ENCODE results near the gene MYO5B.
A peak's percentile ranks its signal among the peaks of the same experiment; 100 is the strongest.

Gene MYO5B

GRCh38 chr18:49875155-49875554 lies 319.8 kb downstream of the MYO5B start:
- DNase-seq: no peak

- DNase-seq: no peak
These were observed 320.7 kb downstream of the MYO5B start for GRCh38 chr18:49874238-49874637.

GRCh38 chr18:49869354-49869753 lies 325.6 kb downstream of the MYO5B start:
- DNase-seq: no peak

- no peak for DNase-seq
These were observed 328.3 kb downstream of the MYO5B start for GRCh38 chr18:49866680-49867079.

GRCh38 chr18:49865401-49865800 lies 329.5 kb downstream of the MYO5B start:
- DNase-seq: no peak

GRCh38 chr18:49863769-49864621 lies 331.0 kb downstream of the MYO5B start:
- DNase-seq: no peak

GRCh38 chr18:49862656-49863385 lies 332.1 kb downstream of the MYO5B start:
- no peak for DNase-seq

- no peak for DNase-seq
These were observed 333.3 kb downstream of the MYO5B start for GRCh38 chr18:49861659-49862058.

- no peak for DNase-seq
These were observed 335.2 kb downstream of the MYO5B start for GRCh38 chr18:49859725-49860124.

- DNase-seq: no peak
These were observed 336.0 kb downstream of the MYO5B start for GRCh38 chr18:49859021-49859359.

GRCh38 chr18:49858309-49859020 lies 336.5 kb downstream of the MYO5B start:
- DNase-seq: peak; percentile 26

GRCh38 chr18:49857708-49858107 lies 337.2 kb downstream of the MYO5B start:
- no peak for DNase-seq

GRCh38 chr18:49856496-49856895 lies 338.5 kb downstream of the MYO5B start:
- DNase-seq: no peak

GRCh38 chr18:49855711-49856415 lies 339.1 kb downstream of the MYO5B start:
- no peak for DNase-seq

- DNase-seq: no peak
These were observed 340.3 kb downstream of the MYO5B start for GRCh38 chr18:49854681-49855080.

- no peak for DNase-seq
These were observed 341.5 kb downstream of the MYO5B start for GRCh38 chr18:49853436-49853835.

- DNase-seq: no peak
These were observed 341.9 kb downstream of the MYO5B start for GRCh38 chr18:49853011-49853410.

- DNase-seq: no peak
These were observed 343.3 kb downstream of the MYO5B start for GRCh38 chr18:49851624-49852023.

GRCh38 chr18:49850636-49851035 lies 344.3 kb downstream of the MYO5B start:
- no peak for DNase-seq

GRCh38 chr18:49849331-49850217 lies 345.4 kb downstream of the MYO5B start:
- DNase-seq: no peak

- no peak for DNase-seq
These were observed 346.8 kb downstream of the MYO5B start for GRCh38 chr18:49848115-49848514.

GRCh38 chr18:49847524-49847923 lies 347.4 kb downstream of the MYO5B start:
- no peak for DNase-seq
